NCI-H2107 (cell line): ENCODE results near the gene GART.

Experiments used
- DNase-seq: peaks from one replicate; lab custom pipeline; 2025; lab: John Stamatoyannopoulos, UW

Gene GART

GRCh38 chr21:33552999-33553598 lies 11.2 kb upstream of the GART start:
- no peak for DNase-seq

- DNase-seq = no peak
These were observed 10.4 kb upstream of the GART start for GRCh38 chr21:33552093-33552998.

- no peak for DNase-seq
These were observed 9.7 kb upstream of the GART start for GRCh38 chr21:33551664-33552063.

DNA sequence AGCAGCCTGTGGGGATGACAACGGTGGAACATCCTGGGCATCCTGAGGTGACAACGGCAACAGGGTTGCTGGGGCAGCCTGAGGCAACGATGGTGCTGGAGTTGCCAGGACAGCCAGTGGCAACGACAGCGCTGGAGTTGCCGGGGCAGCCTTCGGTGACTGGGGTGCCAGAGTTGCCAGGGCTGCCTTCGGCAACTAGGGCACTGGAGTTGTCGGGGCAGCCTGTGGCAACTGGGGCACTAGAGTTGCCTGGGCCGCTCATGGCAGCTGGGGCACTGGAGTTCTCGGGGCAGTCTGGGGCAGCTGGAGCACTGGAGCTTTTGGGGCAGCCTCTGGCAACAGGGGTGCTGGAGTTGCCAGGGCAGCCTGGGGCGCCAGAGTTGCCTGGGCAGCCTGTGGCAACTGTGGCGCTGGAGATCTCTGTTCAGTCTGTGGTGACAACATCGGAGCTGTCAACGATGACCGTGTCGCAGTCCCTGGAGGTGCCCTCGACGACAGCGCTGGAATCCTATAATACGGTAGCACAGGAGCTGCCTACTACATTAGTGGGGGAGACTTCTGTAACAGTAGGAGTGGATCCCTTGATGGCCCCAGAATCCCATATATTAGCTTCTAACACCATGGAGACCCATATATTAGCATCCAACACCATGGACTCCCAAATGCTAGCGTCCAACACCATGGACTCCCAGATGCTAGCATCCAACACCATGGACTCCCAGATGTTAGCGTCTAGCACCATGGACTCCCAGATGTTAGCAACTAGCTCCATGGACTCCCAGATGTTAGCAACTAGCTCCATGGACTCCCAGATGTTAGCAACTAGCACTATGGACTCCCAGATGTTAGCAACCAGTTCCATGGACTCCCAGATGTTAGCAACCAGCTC lies 9.1 kb upstream of the GART start:
- DNase-seq = no peak

GRCh38 chr21:33549848-33550771 lies 8.2 kb upstream of the GART start:
- DNase-seq = no peak

DNA sequence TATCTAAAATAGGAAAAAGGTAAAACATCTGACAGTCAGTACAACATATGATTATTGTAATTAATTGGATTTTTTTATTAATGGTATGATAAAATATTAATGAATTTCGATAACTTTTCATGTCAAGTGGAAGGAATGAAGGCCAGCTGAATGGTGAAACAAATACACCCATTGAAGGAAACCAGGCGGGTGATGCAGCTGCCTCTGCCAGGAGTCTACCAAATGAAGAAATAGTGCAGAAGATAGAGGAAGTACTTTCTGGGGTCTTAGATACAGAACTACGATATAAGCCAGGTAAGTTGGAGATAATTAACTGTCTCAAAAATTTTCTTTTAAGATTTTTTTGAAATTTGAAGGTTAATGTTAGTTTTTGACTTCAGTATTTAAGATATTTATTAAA lies 4.2 kb upstream of the GART start:
- no peak for DNase-seq

- no peak for DNase-seq
These were observed 2.7 kb upstream of the GART start for GRCh38 chr21:33544451-33545195.

- no peak for DNase-seq
These were observed 1.7 kb upstream of the GART start for GRCh38 chr21:33543505-33544129.

GRCh38 chr21:33542640-33543504 lies 955 bp upstream of the GART start, which contains the start of gene SON:
SON (plus strand) TSS chr21:33543038; CDS start chr21:33543093, 55 bp downstream.
- DNase-seq = peak; percentile 97

DNA sequence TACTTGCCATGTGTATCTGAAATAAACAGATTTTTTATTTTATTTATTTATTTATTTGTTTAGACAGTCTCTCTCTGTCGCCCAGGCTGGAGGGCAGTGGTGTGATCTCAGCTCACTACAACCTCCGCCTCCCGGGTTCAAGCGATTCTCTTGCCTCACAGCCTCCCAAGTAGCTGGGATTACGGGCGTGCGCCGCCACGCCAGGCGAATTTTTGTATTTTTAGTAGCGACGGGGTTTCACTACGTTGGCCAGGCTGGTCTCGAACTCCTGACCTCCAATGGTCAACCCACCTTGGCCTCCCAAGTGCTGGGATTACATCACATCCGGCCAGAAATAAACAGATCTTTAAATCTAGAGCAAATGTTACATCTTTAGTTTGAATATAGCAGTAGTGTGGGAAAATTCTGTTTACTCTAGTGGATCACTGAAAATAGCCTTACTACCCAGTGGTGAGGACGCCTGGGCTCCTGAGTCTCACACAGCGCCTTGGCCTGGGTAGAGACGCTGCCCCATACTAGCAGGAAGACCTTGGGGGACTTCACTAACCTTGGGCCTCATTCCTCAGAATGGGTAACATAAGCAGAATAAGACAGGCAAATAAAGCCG lies 709 bp downstream of the GART start:
- DNase-seq = no peak

DNA sequence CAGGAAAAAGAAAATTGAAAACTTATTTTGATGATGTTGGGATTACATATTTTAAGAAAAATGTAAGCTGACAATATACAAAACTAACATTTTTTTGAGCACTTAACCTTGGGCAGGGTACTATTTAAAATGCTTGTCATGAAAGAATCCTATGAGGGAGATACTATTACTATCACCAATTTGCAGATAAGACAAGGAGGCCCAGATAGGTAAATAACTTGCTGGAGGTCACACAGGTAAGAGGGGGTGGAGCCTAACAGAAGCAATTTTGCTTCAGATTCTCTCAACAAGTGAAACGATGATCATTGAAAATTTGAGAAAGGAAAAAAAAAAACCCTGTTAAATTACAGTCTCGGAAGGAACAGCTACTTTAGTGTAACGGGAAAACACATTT lies 1.2 kb downstream of the GART start:
- no peak for DNase-seq

DNA sequence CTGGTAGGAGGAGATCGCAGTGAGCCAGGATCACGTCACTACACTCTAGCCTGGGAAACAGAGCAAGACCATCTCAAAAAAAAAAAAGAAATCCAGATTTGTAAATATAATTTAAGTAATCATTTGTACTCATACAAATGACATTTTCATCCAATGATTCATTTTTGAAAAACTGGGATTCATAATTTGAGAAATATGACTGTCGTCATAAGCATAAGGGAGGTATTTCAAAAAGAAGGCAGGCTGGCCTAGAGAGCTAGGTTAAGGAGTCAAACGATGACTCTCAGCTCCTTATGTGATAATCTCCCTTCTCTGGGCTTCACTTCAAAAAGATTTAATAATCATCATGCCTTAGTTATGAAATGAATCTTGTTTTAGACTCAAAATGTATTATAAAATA lies 2.3 kb downstream of the GART start:
- no peak for DNase-seq

DNA sequence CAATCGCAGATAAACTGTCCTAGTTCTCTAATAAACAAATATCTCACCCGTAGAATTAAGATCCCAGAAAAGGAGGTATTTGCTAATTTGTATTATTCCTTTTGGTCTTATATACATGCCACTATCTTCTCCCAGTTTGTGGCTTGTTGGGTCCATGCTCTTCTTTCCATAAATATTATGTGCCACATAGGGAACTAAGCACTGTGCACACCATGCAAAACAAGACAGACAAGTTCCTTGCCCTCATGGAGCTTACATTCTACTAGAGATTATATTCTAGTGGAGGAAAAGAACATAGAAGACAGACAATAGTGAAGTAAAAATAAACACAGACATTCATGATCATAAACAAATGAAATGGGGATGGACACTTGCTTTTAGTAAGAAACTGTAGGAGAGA lies 4.7 kb downstream of the GART start:
- DNase-seq = no peak

GRCh38 chr21:33531007-33531406 lies 10.9 kb downstream of the GART start:
- no peak for DNase-seq

DNA sequence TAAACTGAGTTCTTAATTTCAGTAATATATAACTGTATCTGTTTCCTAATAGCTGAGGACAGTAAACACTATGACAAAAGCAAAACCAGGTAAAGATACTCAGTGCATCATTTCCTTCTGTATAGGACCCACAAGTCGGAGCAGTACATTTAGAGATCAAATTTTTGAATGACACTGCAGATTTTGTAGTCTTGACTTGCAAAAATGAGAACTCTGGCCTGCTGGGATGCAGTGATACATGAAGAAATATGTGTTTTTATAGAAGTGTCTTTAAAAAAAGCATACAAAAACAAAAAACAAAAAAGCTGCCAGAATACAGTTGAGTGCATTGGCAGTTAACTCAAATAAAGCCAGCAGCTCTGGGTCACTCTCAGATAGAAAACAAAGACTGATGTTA lies 19.0 kb downstream of the GART start:
- no peak for DNase-seq

GRCh38 chr21:33522297-33522952 lies 19.5 kb downstream of the GART start:
- no peak for DNase-seq

- no peak for DNase-seq
These were observed 23.0 kb downstream of the GART start for GRCh38 chr21:33518899-33519298.

GRCh38 chr21:33514229-33514628 lies 27.7 kb downstream of the GART start:
- DNase-seq = no peak
